GM19397 (cell line): ENCODE measurements around the gene CUTA.
A peak's percentile ranks its signal among the peaks of the same experiment; 100 is the strongest.
"Not testable (repeated sequence)": the region's sequence is repeated elsewhere in the genome, so short reads cannot be mapped to it uniquely, and the experiment has no call there.

Experiments used
- ATAC-seq: cut with Tn5 transposase; IDR thresholded peaks from one replicate; pipeline ENCODE4 v1.9.1; 2021; ENCODE audit warnings: mild to moderate bottlenecking, moderate library complexity; ENCODE audit not compliant: unreplicated experiment

Gene CUTA

GRCh38 chr6:33407132-33407718 lies 10.7 kb downstream of the CUTA start:
- no peak for ATAC-seq

- ATAC-seq, result no peak
Observed at GRCh38 chr6:33406126-33406525, 11.8 kb downstream of the CUTA start.

GRCh38 chr6:33405386-33405940 lies 12.4 kb downstream of the CUTA start:
- no peak for ATAC-seq

DNA sequence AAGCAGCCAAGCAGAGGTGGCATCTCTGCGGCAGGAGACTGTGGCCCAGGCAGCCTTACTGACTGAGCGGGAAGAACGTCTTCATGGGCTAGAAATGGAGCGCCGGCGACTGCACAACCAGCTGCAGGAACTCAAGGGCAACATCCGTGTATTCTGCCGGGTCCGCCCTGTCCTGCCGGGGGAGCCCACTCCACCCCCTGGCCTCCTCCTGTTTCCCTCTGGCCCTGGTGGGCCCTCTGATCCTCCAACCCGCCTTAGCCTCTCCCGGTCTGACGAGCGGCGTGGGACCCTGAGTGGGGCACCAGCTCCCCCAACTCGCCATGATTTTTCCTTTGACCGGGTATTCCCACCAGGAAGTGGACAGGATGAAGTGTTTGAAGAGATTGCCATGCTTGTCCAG lies 13.0 kb downstream of the CUTA start:
- no peak for ATAC-seq

DNA sequence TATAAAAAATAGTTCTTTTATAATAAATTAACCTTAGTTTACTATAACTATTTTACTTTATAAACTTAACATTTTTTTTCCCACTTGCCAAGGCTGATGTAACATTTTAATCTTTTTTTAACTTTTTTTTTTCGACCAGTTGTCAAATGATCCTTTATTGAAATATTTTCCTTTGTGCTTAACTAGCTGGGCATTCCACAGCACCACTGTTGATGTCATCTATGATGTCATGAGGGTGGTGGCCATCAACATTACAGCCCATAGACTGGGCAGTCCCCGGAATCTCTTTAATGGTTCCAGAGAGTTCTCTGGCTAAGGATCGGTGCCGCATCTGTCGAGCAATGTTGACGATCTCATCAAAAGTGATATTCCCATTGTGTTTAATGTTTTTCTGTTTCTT lies 18.0 kb downstream of the CUTA start:
- not testable (repeated sequence) for ATAC-seq

DNA sequence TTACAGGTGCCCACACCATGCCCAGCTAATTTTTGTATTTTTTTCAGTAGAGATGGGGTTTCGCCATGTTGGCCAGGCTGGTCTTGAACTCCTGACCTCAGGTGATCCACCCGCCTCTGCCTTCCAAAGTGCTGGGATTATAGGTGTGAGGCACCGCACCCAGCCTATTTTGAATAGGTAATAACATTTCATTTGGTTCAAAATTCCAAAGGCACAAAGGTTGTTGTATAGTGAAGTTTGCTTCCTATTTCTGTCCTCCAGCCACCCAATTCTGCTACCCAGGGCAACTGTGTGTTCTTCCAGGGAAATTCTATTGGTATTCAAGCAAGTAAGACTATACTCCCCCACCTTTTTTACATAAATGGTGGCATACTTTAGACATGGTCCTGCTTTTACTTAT lies 19.3 kb downstream of the CUTA start:
- ATAC-seq, result not testable (repeated sequence)

GRCh38 chr6:33397541-33397940 lies 20.4 kb downstream of the CUTA start:
- ATAC-seq, result no peak

DNA sequence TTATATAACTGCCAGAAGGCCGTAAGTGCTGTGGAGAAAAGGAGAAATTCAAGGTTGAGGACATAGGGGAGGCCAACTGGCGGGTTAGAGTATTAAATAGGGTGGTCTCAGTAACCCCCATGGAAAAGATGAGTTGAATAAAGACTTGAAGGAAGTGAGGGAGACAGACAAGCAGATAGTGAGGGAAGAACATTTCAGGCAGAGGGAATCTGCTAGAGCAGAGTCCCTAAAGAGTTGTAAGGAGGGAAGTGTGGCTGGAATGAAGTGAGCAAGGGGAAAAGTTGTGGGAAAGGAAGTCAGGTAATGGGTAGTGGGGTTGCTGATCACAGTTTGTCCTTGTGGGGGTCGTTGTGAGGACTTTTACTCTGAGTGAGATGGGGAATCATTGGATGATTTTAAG lies 24.9 kb downstream of the CUTA start:
- no peak for ATAC-seq

DNA sequence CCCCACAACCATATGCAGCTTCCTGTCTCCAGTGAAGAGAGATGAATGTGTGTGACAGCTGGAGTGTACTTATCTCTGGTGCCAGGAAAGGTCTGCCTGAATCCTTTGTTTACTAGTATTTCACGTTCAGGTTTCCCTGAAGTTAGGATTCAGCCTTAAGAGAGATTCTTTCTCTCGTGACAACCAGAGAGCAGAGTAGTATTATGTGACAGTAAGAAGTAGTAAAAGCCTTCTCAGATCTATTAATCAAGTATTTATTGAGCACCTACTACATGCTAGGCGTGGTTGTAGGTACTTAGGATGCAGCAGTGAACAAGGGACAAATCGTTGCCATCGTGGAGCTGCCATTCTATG lies 25.3 kb downstream of the CUTA start:
- no peak for ATAC-seq

DNA sequence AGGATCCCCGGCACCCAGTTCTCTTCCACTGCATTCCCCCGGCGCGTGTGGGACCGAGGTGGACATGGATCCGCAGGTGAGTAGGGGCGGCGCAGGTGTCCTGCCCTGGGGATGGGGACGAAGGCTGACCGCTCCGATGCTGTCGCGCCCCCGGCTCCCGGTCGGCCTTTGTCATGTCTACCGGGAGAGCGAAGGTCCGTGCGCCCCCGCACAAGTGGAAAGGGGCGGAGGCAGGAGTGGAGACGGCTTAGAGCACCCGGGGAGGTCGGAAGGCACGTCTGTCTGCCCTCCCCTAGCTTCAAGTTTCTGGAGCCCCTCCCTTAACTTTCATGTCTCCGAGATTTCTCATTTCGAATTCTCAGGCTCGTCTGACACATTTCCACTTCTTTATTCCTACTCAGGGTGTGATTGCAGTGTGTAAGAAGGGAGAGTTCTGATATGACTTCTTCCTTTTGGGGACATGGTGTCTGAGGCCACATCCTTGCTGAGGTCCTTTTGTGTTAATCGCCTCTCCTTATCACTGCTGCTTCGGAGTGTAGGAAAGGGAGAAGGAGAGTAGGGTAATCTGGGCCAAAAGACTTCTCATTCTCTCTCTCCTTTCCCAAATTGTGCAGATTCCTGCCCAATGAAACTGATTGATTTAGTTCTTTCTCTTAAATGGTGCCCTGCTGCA lies 25.8 kb downstream of the CUTA start:
- ATAC-seq, result peak; percentile 0

DNA sequence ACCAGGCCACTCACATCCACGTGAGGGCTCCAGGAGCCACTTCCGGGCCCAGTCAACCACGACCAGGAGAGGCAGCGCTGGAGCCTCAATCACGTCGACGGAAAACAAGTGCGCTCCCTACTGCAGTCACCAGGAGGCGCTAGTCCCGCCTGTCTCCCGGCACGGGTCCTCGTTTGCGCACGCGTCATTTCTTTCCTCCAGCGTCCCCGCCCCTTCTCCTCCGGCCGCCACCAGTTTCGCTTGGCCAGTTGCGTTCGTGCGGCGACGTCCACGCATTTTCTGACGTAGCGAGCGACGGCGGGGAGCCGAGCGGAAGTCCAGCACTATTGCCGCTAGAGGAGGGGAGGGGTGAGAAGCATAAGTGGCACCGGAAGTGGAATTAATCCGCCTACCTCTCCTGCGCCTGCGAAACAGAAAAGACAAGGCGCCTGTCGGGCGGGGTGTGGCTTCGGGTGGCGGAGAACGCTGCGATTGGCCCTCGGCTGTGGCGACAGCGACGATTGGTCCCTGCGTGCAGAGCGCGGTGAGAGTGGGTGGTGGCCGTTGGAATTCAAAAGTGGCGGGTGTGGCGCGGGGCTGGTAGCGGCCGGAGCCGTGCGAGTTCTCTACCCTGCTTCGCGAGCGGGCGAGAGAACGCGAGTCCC lies 26.5 kb downstream of the CUTA start, which contains the start of gene KIFC1:
TSS of gene KIFC1 (plus strand) at position 546 of the 644 bp plus-strand sequence. CDS start 163 bp downstream, outside the sequence.
- peak; percentile 91 for ATAC-seq

GRCh38 chr6:33390767-33391277 lies 27.1 kb downstream of the CUTA start:
- ATAC-seq, result no peak

- no peak for ATAC-seq
Observed at GRCh38 chr6:33390173-33390572, 27.7 kb downstream of the CUTA start.

DNA sequence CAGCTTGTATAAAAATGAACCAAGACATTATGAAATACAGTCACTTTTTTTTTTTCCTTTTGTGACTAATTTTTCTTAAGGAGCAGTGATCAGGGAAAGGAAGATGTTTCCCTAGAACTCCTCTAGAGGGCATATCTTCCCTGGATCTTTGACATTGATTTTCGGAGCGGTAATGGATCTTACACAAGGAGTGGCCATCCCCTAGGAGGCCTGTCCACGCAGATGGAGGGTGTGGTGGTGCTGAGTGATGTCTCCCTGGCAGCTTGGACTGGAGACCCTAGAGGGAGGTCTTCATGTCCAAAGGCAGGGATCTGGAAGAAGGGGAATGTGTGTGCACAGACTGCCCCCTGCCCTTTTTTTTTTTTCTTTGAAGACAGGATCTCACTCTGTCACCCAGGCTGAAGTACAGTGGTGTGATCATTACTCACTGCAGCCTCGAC lies 33.3 kb downstream of the CUTA start:
- ATAC-seq, result no peak

- ATAC-seq, result no peak
Observed at GRCh38 chr6:33383427-33384185, 34.3 kb downstream of the CUTA start.

DNA sequence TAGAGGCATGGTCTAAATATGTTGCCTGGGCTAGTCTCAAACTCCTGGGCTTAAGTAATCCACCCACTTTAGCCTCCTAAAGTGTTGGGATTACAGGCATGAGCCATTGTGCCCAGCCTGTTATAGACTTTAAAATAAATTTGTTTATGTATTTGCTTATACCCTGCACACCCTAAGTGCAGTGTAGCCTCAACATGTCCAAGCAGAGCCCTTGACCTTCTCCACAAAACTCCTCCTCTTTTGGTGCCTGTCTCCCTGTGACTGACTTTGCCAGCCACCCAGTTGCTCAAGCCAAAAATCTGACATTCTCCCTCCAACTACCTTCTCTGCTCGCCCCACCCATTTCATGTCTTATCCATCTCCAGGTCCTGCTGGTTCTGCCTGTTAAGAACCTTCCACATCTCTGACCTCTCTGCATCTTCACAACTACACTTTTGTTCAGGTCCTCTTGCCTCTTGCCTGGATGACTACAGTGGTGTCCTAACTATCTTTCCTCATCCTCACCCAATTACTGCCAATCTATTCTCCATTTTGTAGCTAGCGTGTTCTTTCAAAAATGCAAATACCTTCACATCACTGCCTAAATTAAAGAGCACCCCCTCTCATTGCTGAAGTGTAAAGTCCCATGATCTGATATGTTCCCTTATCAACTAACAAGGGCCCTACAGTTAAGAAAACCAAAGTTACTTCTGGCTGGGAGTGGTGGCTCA lies 37.5 kb downstream of the CUTA start:
- no peak for ATAC-seq

DNA sequence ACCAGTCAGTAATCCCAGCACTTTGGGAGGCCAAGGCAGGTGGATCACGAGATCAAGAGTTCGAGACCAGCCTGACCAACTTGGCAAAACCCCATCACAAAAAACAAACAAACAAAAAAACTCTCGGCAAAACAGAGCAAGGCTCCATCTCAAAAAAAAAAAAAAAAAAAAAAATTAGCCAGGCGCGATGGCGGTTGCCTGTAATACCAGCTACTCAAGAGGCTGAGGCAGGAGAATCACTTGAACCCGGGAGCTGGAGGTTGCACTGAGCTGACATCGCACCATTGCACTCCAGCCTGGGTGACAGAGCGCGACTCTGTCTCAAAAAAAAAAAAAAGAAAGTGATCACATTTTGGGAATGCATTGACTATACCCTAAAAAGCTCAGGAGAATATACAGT lies 38.7 kb downstream of the CUTA start:
- not testable (repeated sequence) for ATAC-seq

DNA sequence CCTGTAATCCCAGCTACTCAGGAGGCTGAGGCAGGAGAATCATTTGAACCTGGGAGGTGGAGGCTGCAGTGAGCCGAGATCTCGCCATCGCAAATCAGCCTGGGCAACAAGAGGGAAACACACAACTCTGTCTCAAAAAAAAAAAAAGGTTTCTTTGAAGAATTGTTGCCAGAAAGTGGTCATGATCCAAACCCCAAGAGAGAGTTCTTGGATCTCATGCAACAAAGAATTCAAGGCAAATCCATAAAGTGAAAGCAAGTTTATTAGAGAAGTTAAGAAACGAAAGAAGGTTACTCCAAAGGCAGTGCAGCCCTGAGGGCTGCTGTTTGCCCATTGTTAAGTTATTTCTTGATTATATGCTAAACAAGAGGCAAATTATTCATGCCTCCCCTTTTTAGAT lies 40.7 kb downstream of the CUTA start:
- no peak for ATAC-seq

- ATAC-seq, result no peak
Observed at GRCh38 chr6:33375143-33375671, 42.7 kb downstream of the CUTA start.
